NCI-H2107 treated with DMSO at 0.1 percent for 48 hours (cell line): ENCODE measurements around the gene HMHB1.

Source experiments
- DNase-seq: peaks from one replicate; lab custom pipeline; 2025; ENCODE audit not compliant: unreplicated experiment; lab: John Stamatoyannopoulos, UW

The HMHB1 gene

DNA sequence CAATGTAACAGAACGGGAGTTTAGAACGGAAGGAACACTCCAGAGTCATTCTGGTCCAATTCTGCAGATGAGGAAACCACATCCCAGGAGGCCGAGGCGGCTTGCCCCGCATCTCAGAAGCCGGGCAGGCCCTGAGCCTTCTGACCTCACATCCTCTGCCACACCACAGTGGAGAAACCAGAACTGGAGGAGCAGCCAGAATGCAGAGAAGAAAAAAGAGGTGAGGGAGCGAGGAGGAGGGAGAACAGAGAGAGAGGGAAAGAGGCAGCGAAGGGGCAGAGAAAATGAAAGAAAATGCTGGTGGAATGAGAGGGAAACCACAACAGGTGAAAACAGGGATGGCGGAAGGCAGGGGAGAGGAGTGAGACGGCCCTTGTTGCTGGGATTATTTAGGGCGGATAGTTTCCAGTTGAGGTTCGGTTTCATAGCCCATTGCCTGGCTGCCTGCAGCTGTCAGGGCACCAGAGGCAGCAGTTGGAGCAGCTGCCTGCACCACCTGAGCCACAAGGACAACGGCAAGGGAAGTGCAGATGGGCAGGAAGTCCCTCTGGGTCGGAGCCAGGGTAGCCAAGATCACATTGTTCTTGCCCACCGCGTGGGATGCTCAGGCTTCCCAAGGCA lies at the start of gene HMHB1:
Gene HMHB1 (plus strand): TSS at position 77 of the 621 bp plus-strand sequence.
- peak; percentile 33 for DNase-seq

DNA sequence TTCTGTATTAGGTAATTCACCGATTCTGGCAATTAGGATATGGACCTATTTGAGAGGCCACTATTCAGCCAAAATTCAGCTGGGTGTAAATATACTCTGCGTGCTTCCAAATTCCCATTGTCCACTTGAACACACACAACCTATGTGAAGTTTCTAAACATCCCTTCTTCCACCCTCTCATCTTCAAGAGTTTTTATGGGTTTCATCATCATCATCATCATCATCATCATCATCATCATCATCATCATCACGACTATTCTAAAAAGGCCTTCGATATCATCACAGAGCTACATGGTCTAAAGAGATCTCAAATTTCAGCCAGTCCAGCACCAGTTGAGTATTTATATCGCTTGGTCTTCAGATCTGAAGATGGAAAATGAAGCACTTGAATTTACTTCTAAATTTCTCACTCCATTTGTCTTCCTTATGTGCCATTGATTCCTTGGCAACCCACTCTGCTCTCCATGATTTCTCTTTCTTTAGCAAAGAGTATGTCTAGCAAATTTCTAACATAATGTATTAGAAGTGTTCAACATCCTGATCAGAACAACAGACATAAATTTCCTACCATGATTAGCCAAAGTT lies 49.2 kb upstream of the HMHB1 start:
- DNase-seq: no peak

DNA sequence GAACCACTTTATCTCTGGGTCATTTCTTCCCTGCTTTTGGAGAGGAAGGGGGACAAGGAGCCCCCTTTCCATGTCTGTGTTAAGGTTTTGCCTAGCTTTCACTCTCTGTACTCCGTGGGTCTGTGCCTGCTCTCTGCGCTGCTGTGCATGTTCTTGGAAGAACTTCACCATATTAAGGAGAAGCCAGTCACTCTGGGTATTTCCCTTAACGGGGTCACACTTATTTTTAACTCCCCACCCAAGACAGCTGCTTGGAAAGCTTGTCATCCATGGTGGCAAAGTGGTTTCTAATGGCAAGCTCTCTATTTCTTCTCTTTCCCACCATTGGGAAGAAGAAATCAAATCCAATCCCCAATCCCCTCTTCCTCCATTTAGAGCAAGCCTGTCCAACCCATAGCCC lies 44.8 kb upstream of the HMHB1 start:
- no peak for DNase-seq

DNA sequence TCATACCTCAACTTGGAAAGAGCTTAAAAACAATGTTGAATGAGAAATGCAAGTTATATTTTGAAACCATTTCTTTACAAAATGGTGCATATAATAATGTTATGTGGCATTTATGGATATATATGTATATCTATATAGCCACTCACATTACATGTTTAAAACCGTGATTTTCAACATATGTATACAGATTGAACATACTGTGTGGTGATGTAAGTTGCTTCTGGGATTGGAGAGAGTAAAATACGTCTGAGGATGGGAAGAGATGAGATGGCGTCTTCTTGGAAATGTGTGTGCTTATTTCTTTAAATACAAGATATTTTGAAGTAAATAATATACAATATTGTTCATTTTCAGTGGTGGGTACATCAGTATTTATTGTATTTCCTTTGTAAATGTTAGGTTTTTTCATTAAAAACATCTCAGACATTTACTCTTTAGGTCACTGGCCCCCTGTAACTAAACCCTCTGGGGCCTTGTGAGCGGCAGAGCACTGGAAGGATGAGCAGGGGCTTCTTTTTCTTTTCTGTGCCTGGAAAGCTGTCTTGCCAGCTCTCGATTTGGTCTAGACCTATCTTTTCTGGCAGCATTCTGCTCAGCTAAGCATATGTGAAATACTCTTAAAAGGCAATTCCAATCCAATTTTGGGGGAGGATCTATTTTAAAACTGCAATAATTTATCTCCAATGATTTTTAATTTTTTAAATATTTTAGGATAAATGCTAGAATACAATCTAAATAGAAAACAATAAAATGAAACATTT lies 42.8 kb upstream of the HMHB1 start:
- DNase-seq: no peak

DNA sequence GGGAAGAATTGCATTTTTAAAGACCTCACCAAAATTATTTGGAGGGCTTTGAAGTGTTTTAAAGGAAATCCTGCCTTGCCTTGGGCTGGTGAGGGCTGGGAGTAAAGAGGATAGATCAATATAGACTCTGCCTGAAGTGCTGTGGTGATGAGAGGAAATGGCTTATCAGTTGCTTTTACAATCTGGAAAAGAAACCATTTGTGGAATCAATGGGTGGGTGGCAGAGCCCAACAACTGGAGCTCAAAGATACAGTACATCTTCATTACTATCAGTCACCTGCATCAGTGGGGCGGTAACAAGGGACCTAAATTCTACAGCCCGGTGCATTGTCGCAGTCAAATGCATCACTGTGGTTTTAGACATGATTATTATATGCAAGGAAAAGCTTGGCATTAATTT lies 41.5 kb upstream of the HMHB1 start:
- no peak for DNase-seq

DNA sequence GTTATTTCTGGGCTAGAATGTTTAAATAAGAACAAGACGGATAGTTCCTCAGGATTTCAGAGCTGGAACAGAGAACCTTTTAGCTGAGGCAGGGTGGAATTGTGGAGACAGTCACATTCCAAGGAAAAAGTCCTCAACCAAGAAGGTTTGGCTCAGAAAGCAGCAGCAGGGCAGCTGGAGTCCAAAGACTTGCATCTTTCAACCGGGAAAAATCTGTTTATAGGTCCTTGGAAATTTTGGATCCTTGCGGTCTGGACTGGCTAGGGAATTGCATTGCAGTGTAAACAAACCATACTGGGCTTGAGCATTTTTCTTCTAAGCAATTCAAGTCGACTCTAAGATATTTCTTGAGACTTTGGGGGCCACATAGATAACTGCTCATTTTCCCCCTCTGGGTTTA lies 40.8 kb upstream of the HMHB1 start:
- DNase-seq: no peak

DNA sequence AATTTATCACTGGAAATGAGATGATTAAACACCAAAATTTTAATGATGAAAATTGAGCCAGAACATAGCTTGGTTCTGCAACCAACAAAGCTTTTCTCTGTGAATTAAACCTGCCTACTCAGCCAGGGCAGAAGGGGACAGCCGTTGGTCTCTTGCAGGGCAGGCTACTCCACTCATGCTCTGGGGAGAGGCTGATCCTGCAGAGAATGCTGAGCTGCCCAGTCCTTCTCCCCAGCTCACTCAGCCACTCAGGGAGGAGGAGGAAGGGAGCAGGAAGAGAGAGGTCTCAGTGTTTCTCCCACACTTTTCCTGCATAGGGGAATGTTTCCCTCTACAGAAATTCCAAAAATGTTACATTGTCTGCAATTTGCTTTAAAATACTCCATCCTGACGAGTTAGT lies 40.4 kb upstream of the HMHB1 start:
- no peak for DNase-seq

DNA sequence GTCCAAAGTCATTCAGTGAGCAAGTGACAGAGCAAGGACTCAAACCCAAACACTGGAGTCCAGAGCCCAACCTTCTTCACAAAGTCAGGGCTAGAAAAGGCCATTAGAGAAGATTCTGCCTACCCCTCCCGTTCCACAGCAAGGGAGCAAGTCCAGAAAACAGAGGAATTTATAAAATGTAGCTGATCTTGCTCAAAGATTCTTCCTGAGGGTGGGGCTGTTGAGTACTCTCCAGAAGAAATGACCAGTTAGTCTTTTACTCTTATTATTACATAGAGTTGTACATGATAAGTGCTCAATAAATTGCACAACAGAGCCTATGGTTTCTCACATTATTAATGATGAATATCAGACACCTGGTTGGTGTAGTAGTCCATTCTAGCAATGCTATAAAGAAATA lies 39.3 kb upstream of the HMHB1 start:
- DNase-seq: no peak

DNA sequence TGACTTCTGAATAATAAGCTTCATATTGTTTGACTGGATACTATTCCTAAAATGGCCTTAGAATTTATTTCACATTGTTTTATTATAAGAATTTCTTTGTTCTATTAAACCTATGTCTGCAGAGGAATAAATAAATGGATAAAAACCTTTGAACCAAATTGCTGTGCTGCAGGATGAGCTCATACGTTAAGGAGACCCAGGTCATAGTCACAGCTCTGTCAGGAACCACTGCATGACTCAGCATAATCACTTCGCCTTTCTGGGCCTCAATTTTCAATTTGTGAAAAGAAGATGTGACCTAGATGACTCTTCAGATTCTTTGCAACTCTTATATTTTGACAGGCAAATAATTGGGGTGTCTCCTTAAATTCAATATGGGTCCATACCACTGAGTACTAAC lies 36.7 kb upstream of the HMHB1 start:
- no peak for DNase-seq

DNA sequence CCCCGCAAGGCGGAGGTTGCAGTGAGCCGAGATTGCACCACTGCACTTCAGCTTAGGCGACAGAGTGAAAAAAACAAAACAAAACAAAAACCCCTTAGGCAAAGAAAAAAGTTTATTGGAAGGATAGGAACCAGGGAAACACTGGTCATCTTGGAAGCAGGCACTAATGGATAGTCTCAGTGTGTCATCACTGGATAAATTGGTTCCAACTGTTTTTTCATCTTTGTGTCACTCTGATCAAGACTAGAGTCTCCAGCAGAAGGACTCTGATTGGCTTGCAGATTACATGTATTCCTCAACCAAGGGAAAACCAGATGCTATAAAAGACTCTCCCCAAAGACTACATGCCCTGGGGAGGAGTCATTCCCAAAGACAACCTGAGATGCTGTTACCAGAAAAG lies 35.0 kb upstream of the HMHB1 start:
- DNase-seq: no peak

DNA sequence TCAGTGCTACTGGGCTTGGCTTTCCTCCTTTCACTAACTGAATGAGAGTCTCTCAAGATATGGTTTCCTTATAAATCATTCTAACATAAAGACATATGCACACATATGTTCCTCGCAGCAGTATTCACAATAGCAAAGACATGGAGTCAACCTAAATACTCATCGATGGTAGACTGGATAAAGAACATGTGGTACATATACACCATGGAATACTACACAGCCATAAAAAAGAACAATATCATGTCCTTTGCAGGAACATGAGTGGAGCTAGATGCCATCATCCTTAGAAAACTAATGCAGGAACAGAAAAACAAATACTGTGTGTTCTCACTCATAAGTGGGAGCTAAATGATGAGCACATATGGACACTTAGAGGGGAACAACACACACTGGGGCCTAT lies 32.5 kb upstream of the HMHB1 start:
- no peak for DNase-seq

DNA sequence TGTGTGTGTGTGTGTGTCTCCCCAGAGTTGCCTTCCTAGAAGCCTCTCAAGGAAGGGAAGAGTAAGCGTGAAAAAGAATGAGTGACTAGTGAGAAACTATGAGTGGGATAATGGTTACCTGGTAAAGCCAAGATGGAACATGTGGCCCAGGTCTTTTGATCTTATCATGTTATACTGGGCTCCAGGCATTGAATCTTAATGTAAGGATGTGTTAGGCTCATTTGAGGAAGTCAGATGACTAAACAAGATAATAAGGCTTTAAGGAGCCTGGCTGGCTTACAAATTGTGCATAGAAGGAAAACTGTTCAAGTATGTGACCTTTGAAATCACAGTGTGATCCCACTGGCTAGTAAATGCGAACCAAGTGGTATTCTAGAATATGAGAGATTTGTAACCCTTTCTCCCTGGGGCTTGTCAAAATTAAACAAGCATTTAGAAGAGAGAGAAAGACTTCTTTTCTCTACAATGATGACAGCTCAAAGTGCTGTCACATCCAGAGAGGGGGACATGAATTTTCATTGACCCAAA lies 29.9 kb upstream of the HMHB1 start:
- DNase-seq: no peak

DNA sequence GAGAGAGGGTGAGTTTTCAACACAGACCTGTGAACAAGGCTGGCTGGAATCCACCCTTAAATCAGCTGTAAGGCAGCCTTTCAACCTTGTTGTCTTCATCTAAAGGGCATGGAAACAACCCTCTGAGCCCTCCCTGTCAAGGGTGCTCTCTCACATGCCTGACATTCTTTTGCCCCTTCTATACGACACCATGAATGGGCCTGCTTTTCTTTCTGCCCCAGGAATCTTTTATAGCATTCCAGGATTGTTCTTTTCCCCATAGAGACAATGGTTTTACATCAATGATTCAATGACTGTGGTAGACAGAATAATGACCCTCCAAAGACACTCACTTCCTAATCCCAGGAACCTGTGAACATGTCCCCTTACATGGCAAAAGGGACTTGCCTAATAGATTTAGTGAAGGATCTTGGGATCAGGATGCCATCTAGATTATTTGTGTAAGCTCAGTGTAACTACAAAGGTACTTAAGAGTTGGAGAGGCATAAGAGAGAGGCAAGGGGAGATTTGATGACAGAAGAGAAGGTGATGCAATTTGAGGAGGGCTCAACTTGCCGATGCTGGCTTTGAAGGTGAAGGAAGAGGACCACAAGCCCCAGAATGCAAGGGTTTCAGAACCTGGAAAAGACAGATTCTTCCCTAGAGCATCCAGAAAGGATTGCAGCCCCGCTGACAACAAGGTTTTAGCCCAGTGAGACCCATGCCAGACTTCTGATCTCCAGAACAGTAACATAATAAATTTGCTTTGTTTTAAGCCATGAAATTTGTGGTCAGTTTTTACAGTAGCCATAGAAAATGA lies 29.2 kb upstream of the HMHB1 start:
- no peak for DNase-seq

DNA sequence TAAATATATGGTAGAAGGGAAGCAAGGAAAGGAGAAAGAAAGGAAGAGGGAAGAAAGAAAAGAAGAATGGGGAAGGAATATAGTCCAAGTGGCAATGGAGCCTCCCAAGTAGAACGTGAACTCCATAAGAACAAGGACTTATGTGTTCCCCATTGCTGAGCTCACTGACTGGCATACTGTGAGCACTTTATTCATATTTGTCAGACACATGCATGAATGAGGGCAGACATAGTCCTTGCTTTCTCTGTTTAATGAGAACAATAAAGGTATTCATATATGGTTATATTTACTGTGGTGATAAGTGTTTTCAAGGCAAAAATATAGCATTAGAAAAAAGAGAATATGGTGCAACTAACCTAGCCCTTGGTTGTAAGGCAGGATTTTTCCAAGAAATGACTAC lies 23.6 kb upstream of the HMHB1 start:
- no peak for DNase-seq

DNA sequence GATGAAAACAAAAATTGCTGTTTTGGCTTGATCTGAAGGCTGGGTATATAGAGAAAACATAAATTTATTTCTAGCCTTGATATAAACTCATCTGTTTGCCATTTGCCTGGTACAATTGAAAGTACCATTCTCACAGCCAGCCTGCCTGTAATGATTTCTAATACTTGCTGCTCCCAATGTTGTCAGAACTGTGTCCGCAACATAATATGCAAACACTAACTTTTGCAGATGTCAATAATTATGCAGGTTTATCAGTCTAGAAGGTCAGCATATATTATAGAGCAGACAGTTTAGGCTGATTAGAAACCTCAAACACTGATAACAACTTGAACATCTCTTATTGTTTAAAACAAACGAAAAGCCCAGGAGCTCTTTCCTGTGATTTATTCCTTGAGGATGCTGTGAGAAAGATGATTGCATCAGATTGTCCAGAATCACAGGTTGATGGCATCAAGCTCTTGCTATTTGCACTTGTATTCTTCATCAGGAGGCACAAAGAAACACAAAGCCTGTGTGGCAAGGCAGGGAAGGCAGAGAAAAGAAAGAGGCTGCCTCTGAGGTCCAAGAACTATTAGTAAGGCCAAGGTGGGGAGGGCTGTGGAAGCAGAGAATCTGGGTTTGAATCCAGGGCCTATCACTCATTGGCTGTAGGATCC lies 21.4 kb upstream of the HMHB1 start:
- no peak for DNase-seq

DNA sequence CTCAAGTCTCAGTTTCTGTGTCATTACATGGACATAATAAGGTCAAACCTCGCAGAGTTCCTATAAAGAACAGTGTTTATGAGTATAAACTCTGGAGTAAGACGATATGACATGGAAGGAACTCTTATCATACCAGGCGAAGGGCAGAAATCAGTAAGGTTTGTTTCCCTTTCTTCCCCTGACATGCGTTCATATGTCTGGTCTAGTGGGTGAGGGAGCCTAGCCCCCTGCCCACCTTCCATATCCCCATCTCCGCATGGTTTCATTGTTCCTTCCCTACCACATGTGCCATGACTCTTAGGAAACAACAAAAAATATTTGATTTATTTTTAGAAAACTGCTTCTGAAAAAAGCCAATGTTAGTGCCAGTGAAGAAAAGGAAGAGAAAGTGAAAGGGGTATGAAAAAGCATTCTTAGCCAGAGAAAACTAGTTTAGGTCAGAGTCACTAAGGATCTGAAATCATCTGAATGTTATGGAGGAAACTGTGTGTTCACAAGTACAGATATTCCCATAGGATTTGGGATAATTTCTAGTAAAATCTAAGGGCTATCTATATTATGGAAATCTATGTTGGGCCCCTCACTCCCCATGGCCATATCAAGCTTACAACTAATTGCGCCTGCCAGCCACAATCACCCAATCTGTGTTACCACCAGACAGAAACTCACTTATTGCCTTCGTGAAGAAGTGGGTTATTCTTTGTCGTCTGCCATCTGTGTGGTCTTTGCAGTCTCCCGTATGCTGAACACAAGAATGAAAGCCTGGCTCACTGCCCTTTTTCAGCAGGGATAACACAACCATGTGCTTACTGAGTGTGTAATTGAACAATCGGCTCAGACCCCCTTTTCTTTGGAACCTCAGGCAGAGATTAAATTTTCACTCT lies 19.9 kb upstream of the HMHB1 start:
- DNase-seq: no peak

DNA sequence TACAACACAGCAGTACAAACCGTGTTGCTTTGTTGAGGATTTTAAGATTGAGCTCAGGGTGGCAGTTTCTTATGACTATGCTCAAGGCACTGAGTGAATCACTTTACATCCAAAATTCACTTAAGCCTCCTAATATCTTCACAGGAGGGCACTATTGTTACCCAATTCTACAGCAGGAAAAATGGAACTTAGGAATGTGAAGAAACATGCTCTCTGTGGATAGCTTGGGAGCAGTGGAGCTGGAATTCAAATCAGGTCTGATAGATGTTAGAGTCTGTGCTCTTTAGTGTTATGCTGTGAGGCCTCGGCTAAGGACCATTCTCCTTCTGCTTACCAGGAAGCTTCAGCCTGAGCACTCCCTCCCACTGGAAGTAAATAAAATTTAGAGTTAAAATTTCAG lies 18.7 kb upstream of the HMHB1 start:
- no peak for DNase-seq

DNA sequence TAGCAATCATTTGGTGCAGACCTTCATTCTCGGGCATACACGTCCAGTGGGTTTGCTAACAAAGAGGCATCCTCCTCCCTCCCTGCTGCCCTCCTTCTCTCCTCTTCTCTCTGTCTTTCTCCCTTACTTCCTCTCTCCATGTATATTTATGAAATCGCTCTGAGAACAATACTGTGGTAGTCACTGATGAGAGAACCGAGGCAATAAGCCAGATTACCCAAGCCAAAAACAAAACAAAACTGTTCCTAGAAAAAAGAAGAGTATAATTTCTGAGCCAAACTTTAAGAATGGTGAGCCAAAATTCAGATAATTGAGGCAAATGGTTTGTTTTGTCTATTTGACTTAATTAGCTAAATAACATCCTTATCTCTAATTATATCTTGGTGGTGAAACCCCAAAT lies 15.8 kb upstream of the HMHB1 start:
- no peak for DNase-seq

DNA sequence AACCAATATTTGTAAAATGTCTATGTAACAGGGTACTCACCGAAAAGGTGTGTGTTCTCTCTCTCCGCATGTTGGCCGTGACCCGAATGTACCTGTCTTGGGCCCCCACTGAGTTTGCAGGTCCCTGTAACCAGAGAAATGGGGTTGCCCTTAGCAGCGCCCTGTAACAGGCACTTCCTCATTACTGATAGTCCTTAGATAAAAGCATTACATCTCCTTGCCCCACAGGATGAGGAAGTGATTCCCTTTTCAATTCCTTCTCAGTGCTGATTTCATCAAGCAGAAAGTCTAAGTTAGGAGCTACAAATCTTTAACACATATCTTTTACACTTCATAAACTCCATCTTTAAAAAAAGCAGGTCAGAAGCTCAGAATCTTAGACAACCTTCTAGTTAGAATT lies 15.2 kb upstream of the HMHB1 start:
- no peak for DNase-seq

DNA sequence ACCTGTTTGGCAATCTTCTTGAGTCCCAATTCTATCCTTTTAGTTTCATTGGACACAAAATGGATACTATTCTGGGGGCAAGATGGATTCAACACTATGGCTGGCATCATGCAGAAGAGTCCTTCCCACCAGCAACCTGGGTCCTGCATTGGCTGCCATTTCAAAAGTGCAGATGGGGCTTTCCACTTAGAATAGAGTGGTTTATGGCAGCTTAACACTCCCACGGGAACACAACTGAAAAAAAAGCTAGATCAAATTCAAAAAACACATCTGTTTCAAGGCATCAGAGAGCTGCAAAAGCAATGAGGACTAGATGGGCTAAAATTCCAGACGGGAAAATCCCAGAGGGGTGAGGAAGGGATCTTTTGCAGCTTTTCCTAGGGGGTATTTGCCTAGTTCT lies 11.2 kb upstream of the HMHB1 start:
- no peak for DNase-seq
